GM12878 (cell line): Measurements from ENCODE around the gene MYOD1. TPM values are rescaled to one million over a fixed set of nuclear protein-coding genes. Genes with fewer than 3 reads are reported as not detected.

Source experiments
- ATAC-seq: fragments of 200-7000 bp; cut with Tn5 transposase; 3 replicates; pipeline ENCODE4 v1.9.1; 2020; ENCODE audit warnings: mild to moderate bottlenecking, moderate library complexity
- BruUV-seq: library from RNA; stranded (reverse); fragments of 400-500 nt; replicated peaks from 2 replicates; lab custom pipeline; 2021; lab: Mats Ljungman, UMichigan
- CTCF ChIA-PET: fragments of 300-600 bp; sonication (Branson Sonifier 250); formaldehyde crosslinking; extraction: SDS; loops from one replicate; lab custom pipeline; 2021; ENCODE audit warnings: inconsistent platforms; lab: Yijun Ruan, JAX
- POLR2A ChIA-PET: fragments of 350-600 bp; formaldehyde crosslinking; extraction: SDS; loops from one replicate; lab custom pipeline; 2021; ENCODE audit warnings: inconsistent platforms; lab: Charles Lee
- RAD21 ChIA-PET: fragments of 300-600 bp; sonication (Branson Sonifier 250); formaldehyde crosslinking; loops from one replicate; lab custom pipeline; 2023; ENCODE audit warnings: antibody characterized with exemption; ENCODE audit not compliant: unreplicated experiment; lab: Charles Lee
- SMC1A ChIA-PET: fragments of 300-600 bp; sonication (Branson Sonifier 250); formaldehyde crosslinking; loops from one replicate; lab custom pipeline; 2023; ENCODE audit not compliant: unreplicated experiment, uncharacterized antibody; lab: Charles Lee
- DNase-seq: peaks from one replicate; pipeline ENCODE4 v3.0.0-alpha.2; 2011; ENCODE audit warnings: low read depth, low spot score
- FAIRE-seq: peaks from 3 replicates; lab custom pipeline; 2011; peaks lifted over from hg19 to GRCh38; lab: Jason Lieb, UNC
- H2AFZ ChIP-seq: 2 replicates; pipeline ENCODE4 v1.6.0; 2011; ENCODE audit warnings: low read depth, low read length, control low read depth; ENCODE audit not compliant: control insufficient read depth
- H3K27ac ChIP-seq: 2 replicates; pipeline ENCODE4 v1.5.1; 2011; ENCODE audit warnings: control low read depth; ENCODE audit not compliant: control insufficient read depth, insufficient read depth
- H3K27me3 ChIP-seq, 2 experiments: replicated peaks in 1 of 2; 2 replicates each; pipeline versions ENCODE4 v1.6.0 to v1.6.1; 2011; ENCODE audit warnings: low read length in 1 of 2; ENCODE audit not compliant: control insufficient read depth in 2 of 2, insufficient read depth in 2 of 2
- H3K36me3 ChIP-seq, 2 experiments: 2 replicates each; pipeline ENCODE4 v1.5.1; 2011; ENCODE audit warnings: low read length in 1 of 2; ENCODE audit not compliant: control insufficient read depth in 2 of 2, insufficient read depth in 2 of 2
- H3K4me1 ChIP-seq: 2 replicates; pipeline ENCODE4 v1.6.1; 2011; ENCODE audit warnings: mild to moderate bottlenecking, low read length, moderate library complexity, mixed read lengths; ENCODE audit not compliant: control insufficient read depth, insufficient read depth
- H3K4me2 ChIP-seq: 2 replicates; pipeline ENCODE4 v1.6.0; 2011; ENCODE audit warnings: control low read depth; ENCODE audit not compliant: control insufficient read depth, insufficient read depth
- H3K4me3 ChIP-seq: fragments of 200-600 bp; sonication (generic); 2 replicates; pipeline ENCODE4 v1.5.1; 2016
- H3K79me2 ChIP-seq: 2 replicates; pipeline ENCODE4 v1.6.0; 2011; ENCODE audit warnings: low read length; ENCODE audit not compliant: control insufficient read depth, insufficient read depth
- H3K9ac ChIP-seq: 2 replicates; pipeline ENCODE4 v1.8.0; 2011; ENCODE audit warnings: low read length, control low read depth, mixed read lengths; ENCODE audit not compliant: control insufficient read depth, insufficient read depth
- H3K9me3 ChIP-seq: replicated peaks from 3 replicates; pipeline ENCODE4 v1.5.1; 2011; ENCODE audit warnings: mild to moderate bottlenecking, low read length; ENCODE audit not compliant: control insufficient read depth, insufficient read depth
- H4K20me1 ChIP-seq: 2 replicates; pipeline ENCODE4 v1.6.0; 2011; ENCODE audit not compliant: control insufficient read depth, insufficient read depth
- CHD1 ChIP-seq: IDR thresholded peaks from 2 replicates; pipeline ENCODE4 v1.6.1; 2012; ENCODE audit warnings: low read depth, low read length, improper control_type of control experiment
- CREM ChIP-seq: IDR thresholded peaks from 2 replicates; pipeline ENCODE4 v1.6.1; 2014; ENCODE audit warnings: antibody characterized with exemption, low read depth
- KAT2A ChIP-seq: conservative IDR thresholded peaks from 2 replicates; pipeline ENCODE4 v1.6.1; 2011; ENCODE audit warnings: low read depth, low read length; ENCODE audit not compliant: control insufficient read depth
- MEF2A ChIP-seq: IDR thresholded peaks from 2 replicates; pipeline ENCODE4 v1.6.1; 2011; ENCODE audit warnings: low read depth, mild to moderate bottlenecking, low read length, moderate library complexity; ENCODE audit not compliant: insufficient read depth
- POU2F2 ChIP-seq: IDR thresholded peaks from 3 replicates; pipeline ENCODE4 v1.6.1; 2011; ENCODE audit warnings: low read depth, mild to moderate bottlenecking, low read length, borderline replicate concordance
- RAD21 ChIP-seq: IDR thresholded peaks from 2 replicates; pipeline ENCODE4 v1.6.1; 2011; ENCODE audit warnings: mild to moderate bottlenecking, low read depth, low read length, moderate library complexity; ENCODE audit not compliant: insufficient read depth
- SIX5 ChIP-seq: IDR thresholded peaks from 2 replicates; pipeline ENCODE4 v1.6.1; 2011; ENCODE audit warnings: mild to moderate bottlenecking, low read depth, low read length, moderate library complexity; ENCODE audit not compliant: severe bottlenecking
- ZBED1 ChIP-seq: IDR thresholded peaks from 2 replicates; pipeline ENCODE4 v1.6.1; 2016; ENCODE audit warnings: borderline replicate concordance
- WGBS: methylation state at CpG from one replicate; pipeline ENCODE4 v1.1.6; 2016; ENCODE audit warnings: low lambda C conversion rate; ENCODE audit not compliant: insufficient replicate concordance, insufficient coverage; ENCODE audit errors: missing lambda C conversion rate; 5-methylcytosine and 5-hydroxymethylcytosine counted together
- in situ Hi-C: fragments of 300-500 bp; cut with MboI; formaldehyde crosslinking; loops from 9 replicates; pipeline ENCODE4 v1.14.3; 2018; ENCODE audit warnings: mixed read lengths
- intact Hi-C: fragments of 100-400 bp; cut with micrococcal nuclease; formaldehyde crosslinking; loops from one replicate; pipeline ENCODE4 v1.14.2; 2022; ENCODE audit not compliant: unreplicated experiment
- polyA plus RNA-seq, 11 experiments: library from polyadenylated mRNA; depleted of rRNA in 4 of 11; unstranded in 6 of 11; stranded (reverse) in 5 of 11; fragments of >200 nt; fragmentation: Nextera tagmentation in 4 of 11; fragmentation: Illumina TruSeq in 1 of 11; extraction: Ambion mirVana in 4 of 11; extraction: Trizol in 1 of 11; gene quantifications; 1 replicate in 1 of 11; 2 replicates in 10 of 11; pipeline versions ENCODE4 v1.2.1 to v1.2.3, GENCODE V29; 2011 to 2016; ENCODE audit warnings: inconsistent platforms in 2 of 11, missing spikeins in 2 of 11, low read depth in 1 of 11
- total RNA-seq, 4 experiments: library from RNA; depleted of rRNA in 3 of 4; stranded (reverse); fragments of >200 nt in 3 of 4; fragmentation: Illumina TruSeq in 1 of 4; extraction: Trizol in 1 of 4; gene quantifications; 2 replicates each; pipeline versions ENCODE4 v1.2.1 to v1.2.3, GENCODE V29; 2013 to 2021
- TF ChIP-seq, protein P1 (sequence below): IDR thresholded peaks from 2 replicates; pipeline ENCODE4 v1.6.1; 2012; ENCODE audit warnings: low read length, inconsistent platforms

The MYOD1 gene
- total and polyA plus RNA-seq, 10 of the 15 experiments (the other 5 are each of a cell fraction or from before 2014, with no cell fraction given) = not detected

- Histone ChIP-seq H3K4me1 (no peaks in the 10 kb centered on the region), H3K36me3 (no peaks in the 10 kb centered on the region), H3K9ac (no peak overlapping the region), H4K20me1 (no peaks in the 10 kb centered on the region), H3K27ac (no peak overlapping the region), H3K79me2 (no peaks in the 10 kb centered on the region), H2AFZ (no peak overlapping the region), H3K4me3 (no peak overlapping the region), H3K27me3 (peaks cover 0 to 4% of the 10 kb centered on the region in 2 experiments; a peak in 1 of 4 replicates), H3K9me3 (no peaks in the 10 kb centered on the region), H3K4me2 (no peak overlapping the region)
- POLR2A ChIA-PET = no interaction called here
- RAD21 ChIA-PET = no interaction called here
- intact Hi-C loops (no loop called here), in situ Hi-C loops (no loop called here)
- TF ChIP-seq, protein P1, sequence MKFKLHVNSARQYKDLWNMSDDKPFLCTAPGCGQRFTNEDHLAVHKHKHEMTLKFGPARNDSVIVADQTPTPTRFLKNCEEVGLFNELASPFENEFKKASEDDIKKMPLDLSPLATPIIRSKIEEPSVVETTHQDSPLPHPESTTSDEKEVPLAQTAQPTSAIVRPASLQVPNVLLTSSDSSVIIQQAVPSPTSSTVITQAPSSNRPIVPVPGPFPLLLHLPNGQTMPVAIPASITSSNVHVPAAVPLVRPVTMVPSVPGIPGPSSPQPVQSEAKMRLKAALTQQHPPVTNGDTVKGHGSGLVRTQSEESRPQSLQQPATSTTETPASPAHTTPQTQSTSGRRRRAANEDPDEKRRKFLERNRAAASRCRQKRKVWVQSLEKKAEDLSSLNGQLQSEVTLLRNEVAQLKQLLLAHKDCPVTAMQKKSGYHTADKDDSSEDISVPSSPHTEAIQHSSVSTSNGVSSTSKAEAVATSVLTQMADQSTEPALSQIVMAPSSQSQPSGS = no peak
- TF ChIP-seq CHD1 = no peak
- no peak for TF ChIP-seq POU2F2
- TF ChIP-seq ZBED1 = no peak
- TF ChIP-seq SIX5 = no peak
- no peak for TF ChIP-seq MEF2A
- no peak for TF ChIP-seq RAD21
- TF ChIP-seq CREM = no peak
- TF ChIP-seq KAT2A = no peak
- CTCF ChIA-PET = interaction anchor here (0.9 to 1.7 kb wide), 3 partner anchors 12 to 235 kb away, joined by 3 to 5 read pairs (median 3); no protein-coding TSS in a partner anchor
- 61% methylated on average over 13 of the region's 13 CpGs for WGBS
- BruUV-seq = no TSS peak
- DNase-seq (no peak), FAIRE-seq (no peak), ATAC-seq (no peak)
- SMC1A ChIA-PET = interaction anchor here (1.4 kb wide), 1 partner anchor 12 kb away, joined by 5 read pairs; no protein-coding TSS in a partner anchor
Observed at GRCh38 chr11:17743026-17743807, 23.8 kb downstream of the MYOD1 start.
